Sciatic nerve (tissue), 2 donors: ENCODE measurements around the gene OSBPL1A. TPM values are rescaled to one million over a fixed set of nuclear protein-coding genes. Genes with fewer than 3 reads are reported as not detected.
A peak's percentile ranks its signal among the peaks of the same experiment; 100 is the strongest.
"Not testable (repeated sequence)": the region's sequence is repeated elsewhere in the genome, so short reads cannot be mapped to it uniquely, and the experiment has no call there.

Experiments used
- ATAC-seq: fragments of 200-7000 bp; cut with Tn5 transposase; one replicate; pipeline ENCODE4 v1.9.1; 2020; ENCODE audit warnings: mild to moderate bottlenecking, moderate library complexity
- DNase-seq: peaks from one replicate; pipeline ENCODE4 v3.0.0-alpha.2; 2020; ENCODE audit warnings: low spot score
- intact Hi-C: fragments of 100-400 bp; cut with DNase I; formaldehyde crosslinking; loops from one replicate; pipeline ENCODE4 v1.14.2; 2022
- total RNA-seq: library from RNA; stranded (reverse); fragmentation: NEBNext Ultra II Directional; extraction: Animal tissue kit (Norgen Biotek cat#: 25700); gene quantifications from one replicate; pipeline ENCODE4 v1.2.1, GENCODE V29; 2021
- donor health status: DM: no; HTN: no; CAD: no.
- donor health status: DM: no; HTN: no; CAD: no.

OSBPL1A gene
- total RNA-seq, 1 donor from 2014 or later, result 117 TPM

DNA sequence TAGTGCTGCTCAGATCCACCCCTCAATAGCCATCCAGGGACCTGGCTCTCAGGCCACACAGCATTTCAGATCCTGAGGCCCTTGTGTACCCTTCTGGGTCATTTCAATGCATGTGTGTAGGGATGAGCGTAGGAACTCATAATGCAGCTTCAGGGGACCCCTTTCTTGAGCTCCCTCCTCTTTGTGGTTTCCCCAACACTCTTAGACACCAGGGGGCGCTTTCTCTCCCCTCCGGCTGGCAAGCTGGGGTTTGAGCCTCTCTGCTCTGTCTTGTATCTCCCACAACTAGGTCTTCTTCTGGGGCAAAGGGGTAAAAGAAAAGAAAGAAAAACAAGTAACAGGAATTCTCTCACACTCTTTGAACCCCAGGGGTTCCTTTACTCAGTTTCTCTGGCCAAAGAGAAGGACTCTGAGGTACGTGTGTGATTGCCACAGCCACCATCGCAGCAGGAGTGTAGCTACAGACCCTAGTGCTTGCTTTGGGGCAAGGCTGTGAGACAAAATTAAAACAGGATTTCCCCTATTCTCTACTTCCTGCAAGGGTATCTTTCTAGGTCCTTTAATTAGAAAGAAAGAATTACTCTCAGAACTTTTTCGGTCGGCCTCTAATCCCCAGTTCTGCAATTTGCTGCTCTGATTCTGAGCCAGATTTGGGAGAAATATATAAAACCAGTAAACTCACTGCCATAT, 220.8 kb downstream of the OSBPL1A start:
- peak; percentile 80 for DNase-seq
- peak; percentile 82 for ATAC-seq
- intact Hi-C loops, result no loop called here

GRCh38 chr18:24173997-24174396, 223.6 kb downstream of the OSBPL1A start:
- DNase-seq (no peak), ATAC-seq (no peak)
- intact Hi-C loops, result no loop called here

- intact Hi-C loops, result no loop called here
- ATAC-seq, result no peak
Measured at GRCh38 chr18:24170360-24170759, 227.3 kb downstream of the OSBPL1A start.

DNA sequence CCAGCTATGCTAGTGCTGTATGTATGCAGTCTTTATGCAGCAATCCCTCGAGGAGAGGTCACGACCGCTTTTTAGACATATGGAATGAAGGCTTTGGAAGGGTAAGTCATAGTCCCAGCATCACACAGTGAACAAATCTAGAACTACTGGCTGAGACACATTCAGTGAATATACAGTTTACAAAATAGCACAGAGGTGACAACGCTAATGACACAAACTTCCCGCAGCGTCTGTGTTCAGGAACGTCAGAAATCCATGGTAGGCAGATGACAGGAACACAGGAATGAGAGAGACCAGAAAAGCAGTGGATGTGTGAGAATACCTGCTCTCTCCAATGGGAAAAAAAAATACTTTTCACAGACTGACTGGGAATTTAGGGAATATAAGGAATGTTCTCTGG, 229.1 kb downstream of the OSBPL1A start:
- DNase-seq, result no peak
- intact Hi-C loops, result no loop called here
- no peak for ATAC-seq

More at GRCh38 chr18:24170360-24170759, 227.3 kb downstream of the OSBPL1A start:
- DNase-seq, result no peak

GRCh38 chr18:24161304-24161703, 236.3 kb downstream of the OSBPL1A start:
- DNase-seq (no peak), ATAC-seq (no peak)
- intact Hi-C loops, result no loop called here

DNA sequence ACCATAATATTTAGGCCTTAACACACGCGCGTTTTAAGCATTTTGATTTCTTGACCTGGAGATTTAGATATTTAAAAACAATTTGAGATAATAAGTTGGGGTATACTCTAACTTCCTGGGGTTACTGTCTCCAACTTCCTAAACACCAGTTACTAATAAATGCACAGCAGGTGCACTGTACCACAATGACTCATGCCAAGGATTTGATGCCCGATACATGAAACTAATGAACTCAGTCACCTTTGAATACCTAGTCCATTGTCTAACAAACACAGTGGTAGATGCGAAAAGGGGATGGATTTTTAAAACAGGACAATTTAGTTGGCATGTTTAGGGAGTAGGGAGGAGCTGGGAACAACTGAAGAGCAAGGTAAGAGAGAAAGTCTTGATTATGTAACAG, 237.5 kb downstream of the OSBPL1A start:
- DNase-seq (no peak), ATAC-seq (no peak)
- intact Hi-C loops, result no loop called here

- intact Hi-C loops, result no loop called here
- ATAC-seq (no peak), DNase-seq (no peak)
Measured at GRCh38 chr18:24157855-24158254, 239.8 kb downstream of the OSBPL1A start.

- no peak for DNase-seq
- no peak for ATAC-seq
- intact Hi-C loops, result no loop called here
Measured at GRCh38 chr18:24153397-24153796, 244.2 kb downstream of the OSBPL1A start.

GRCh38 chr18:24149591-24149990, 248.0 kb downstream of the OSBPL1A start:
- DNase-seq, intact Hi-C loops, ATAC-seq: not testable (repeated sequence)

DNA sequence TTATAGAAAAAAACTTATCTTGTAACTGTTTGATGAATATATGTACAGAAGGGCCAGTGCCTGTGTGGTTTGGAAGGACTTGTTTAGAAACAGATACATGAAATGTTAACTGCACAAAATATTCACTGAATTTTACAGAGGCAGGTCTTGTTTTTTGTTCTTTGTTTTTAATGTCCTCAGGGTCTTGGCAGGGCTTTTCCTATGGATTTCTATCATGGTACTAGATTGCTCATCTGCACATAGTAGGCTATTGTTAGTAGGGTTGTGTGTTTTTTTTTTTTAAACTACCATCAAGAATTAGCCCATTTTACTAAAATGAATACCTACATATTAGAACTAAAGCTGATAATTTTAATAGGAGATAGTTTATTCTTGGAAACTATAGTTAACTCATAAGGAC, 255.2 kb downstream of the OSBPL1A start:
- no peak for ATAC-seq
- intact Hi-C loops, result no loop called here
- DNase-seq, result no peak

- intact Hi-C loops, result no loop called here
- DNase-seq (no peak), ATAC-seq (no peak)
Measured at GRCh38 chr18:24140697-24141096, 256.9 kb downstream of the OSBPL1A start.

GRCh38 chr18:24138789-24139616, 258.6 kb downstream of the OSBPL1A start, which contains the start of gene CABYR:
Gene CABYR (plus strand): TSS chr18:24139062. CDS start chr18:24143115, 4,053 bp downstream.
- intact Hi-C loops, result no loop called here
- DNase-seq (peak; percentile 80), ATAC-seq (peak; percentile 90)

GRCh38 chr18:24138409-24138788, 259.2 kb downstream of the OSBPL1A start:
- DNase-seq, result no peak
- intact Hi-C loops, result no loop called here
- ATAC-seq, result peak; percentile 29

GRCh38 chr18:24136967-24137373, 260.7 kb downstream of the OSBPL1A start:
- DNase-seq (no peak), ATAC-seq (no peak)
- intact Hi-C loops, result no loop called here

DNA sequence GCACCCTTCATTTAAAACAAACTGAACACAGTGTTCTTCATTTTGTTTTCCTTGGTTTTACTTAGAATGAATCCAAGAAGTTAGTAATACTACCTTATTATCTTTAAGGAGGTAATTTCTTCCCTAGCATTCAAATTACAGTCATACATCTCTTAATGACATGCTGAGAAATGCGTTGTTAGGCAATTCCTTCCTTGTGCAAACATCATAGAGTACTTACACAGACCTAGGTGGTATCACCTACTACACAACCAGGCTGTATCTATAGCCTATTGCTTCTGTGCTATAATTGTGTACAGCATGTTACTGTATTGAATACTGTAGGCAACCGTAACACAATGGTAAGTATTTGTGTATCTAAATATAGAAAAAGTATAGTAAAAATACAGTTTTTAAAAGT, 267.1 kb downstream of the OSBPL1A start:
- DNase-seq (no peak), ATAC-seq (no peak)
- intact Hi-C loops, result no loop called here

DNA sequence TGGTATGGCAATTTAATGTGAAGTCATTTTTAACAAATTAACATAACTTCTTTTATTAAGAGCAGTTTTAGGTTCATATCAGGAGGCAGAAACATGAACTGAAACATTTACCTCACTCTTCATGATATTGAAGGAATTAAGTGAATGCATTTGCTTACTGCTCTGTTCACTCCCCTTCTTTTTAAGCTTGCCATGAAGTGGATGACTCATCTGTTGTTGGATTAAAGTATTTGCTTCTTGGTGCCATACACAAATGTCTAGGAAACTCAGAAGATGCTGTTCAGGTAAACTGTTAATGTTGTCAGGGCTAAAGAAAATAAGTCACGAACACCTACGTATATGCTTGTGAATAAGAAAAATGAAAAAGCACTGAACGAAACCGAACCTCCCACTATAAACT, 268.9 kb downstream of the OSBPL1A start:
- no peak for ATAC-seq
- no peak for DNase-seq
- intact Hi-C loops, result no loop called here

DNA sequence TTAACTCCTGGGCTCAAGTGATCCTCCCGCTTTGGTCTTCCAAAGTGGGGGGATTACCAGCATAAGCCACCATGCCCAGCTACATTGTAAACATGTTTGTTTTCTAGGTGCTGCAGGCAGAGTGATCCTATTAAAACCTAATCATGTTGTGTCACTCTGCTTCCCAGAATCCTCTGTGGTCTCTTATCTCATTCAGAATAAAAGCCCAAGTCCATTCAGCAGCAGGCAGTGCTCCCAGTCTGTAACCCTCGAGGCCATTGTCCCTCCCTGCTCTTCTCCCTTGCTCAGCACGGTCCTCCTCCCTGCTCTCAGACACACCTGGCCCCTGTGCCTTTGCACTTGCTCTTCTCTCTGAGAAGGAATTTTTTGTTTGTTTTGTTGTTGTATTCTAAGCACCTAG, 269.9 kb downstream of the OSBPL1A start:
- DNase-seq, result no peak
- intact Hi-C loops, result no loop called here
- no peak for ATAC-seq

DNA sequence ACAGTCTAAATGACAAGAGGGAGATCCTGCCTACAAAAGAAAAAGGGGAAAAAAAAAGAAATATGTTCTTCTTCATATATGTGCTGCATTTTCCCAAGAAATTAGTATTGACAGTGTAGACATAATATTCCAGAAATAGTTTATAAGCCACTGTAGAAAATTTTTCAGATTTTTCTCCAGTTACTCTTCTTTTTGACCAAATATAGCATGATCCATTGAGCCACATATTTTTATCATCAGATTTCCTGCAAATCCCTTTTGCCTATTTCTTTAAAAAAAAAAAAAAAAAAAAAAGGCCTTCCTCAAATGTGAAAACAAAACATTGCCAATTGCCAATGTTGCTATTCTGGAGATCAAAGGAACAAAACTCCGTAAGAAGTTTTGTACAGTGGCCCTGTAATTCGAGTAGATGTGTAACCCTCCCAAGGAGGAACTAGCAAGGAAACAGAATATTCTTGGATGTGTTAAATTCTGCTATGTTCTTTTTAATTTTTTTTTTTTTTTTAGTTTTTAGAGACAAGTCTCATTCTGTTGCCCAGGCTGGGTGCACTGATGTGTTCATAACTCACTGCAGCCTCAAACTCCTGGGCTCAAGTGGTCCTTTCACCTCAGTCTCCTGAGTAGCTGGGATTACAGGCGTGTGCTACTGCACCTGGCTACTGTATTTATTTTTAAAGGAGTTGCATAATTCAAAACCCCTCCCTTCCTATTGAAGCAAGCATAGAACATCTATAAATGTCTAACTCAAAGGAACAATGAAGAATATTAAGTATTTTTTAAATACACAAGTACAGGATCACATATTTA, 271.3 kb downstream of the OSBPL1A start:
- intact Hi-C loops, result no loop called here
- ATAC-seq (peak; percentile 20), DNase-seq (no peak)

DNA sequence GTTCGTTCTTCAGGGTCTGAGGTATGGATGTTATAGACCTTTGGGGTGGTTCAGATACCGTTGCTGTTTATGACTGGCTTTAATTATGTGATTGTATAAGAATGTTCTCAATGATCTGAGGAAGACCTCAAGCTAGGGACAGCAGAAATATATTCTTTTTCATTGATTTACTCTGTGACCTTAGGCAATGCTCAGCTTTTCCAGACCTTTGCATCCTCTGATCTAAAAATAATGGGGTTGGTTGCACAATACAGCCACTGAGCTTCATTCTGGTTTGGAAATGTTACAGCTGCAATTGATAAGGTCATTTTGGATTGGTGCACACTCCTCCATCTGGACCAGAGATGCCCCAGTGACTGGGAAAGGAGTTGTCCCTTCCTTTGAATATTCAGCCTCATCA, 276.0 kb downstream of the OSBPL1A start:
- ATAC-seq (no peak), DNase-seq (no peak)
- intact Hi-C loops, result no loop called here

DNA sequence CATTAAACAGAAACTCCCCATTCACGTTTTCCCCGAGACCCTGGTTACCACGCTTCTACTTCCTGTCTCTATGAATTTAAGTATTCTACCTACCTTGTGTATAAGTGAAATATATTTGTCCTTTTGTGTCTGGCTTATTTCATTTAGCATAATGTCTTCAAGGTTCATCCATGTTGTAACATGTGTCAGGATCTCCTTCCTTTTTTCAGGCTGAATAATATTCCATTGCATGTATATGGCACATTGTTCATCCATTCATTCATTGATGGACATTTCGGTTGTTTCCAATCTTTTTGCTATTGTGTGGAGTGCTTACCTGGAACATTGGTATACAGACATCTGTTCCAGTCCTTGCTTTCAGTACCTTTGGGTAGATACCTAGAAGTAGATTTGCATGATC, 276.9 kb downstream of the OSBPL1A start:
- DNase-seq (no peak), ATAC-seq (no peak)
- intact Hi-C loops, result no loop called here
